ENCODE measurements around the gene SLC25A6. TPM values are rescaled to one million over a fixed set of nuclear protein-coding genes. Genes with fewer than 3 reads are reported as not detected.
A peak's percentile ranks its signal among the peaks of the same experiment; 100 is the strongest.

Gene SLC25A6
- total and polyA plus RNA-seq, 2 donors from 2014 or later: 357 to 654 TPM

- intact Hi-C loops (cut with DNase I): loop anchor here (10.0 kb wide), 1 partner anchor 49 kb away; no protein-coding TSS in a partner anchor
- no peaks in the 10 kb centered on the region for H3K9me3 ChIP-seq (ENCODE audit: control insufficient read depth in 2 of 3, insufficient read depth in 1 of 3, low read length in 3 of 3)
- peaks cover 0 to 3% (median 1%) of the 10 kb centered on the region in 3 donors for H3K4me1 ChIP-seq (ENCODE audit: control insufficient read depth in 2 of 3, insufficient read depth in 2 of 3, low read depth in 1 of 3, low read length in 3 of 3)
- no peaks in the 10 kb centered on the region for H3K27me3 ChIP-seq (ENCODE audit: control insufficient read depth, insufficient read depth, low read length)
- no peak overlapping the region for H3K27ac ChIP-seq (ENCODE audit: low read depth in 2 of 2, low read length in 2 of 2)
- DNase-seq (peak in 2 of 5 donors; percentile 9 to 13), FAIRE-seq (no peak)
- TF ChIP-seq CTCF (IDR thresholded peaks at IDR 0.05; ENCODE audit: borderline replicate concordance, extremely low read depth, insufficient read depth): no peak
- peaks cover 0 to 8% (median 2%) of the 10 kb centered on the region in 3 donors for H3K36me3 ChIP-seq (ENCODE audit: control insufficient read depth in 2 of 3, insufficient read depth in 3 of 3, low read length in 3 of 3)
- H3K9ac ChIP-seq (ENCODE audit: low read length in 3 of 3): no peak overlapping the region
- peak overlapping the region in 1 of 3 donors; percentile 26 for H3K4me3 ChIP-seq (ENCODE audit: low read length in 3 of 3)
Measured at GRCh38 chrX:1395646-1396216, 3.8 kb upstream of the SLC25A6 start.

- Histone ChIP-seq H3K27me3 (ENCODE audit: control insufficient read depth, insufficient read depth, low read length) (no peaks in the 10 kb centered on the region), H3K9ac (ENCODE audit: low read length in 3 of 3) (no peak overlapping the region), H3K36me3 (ENCODE audit: control insufficient read depth in 2 of 3, insufficient read depth in 3 of 3, low read length in 3 of 3) (peaks cover 0 to 8% (median 0%) of the 10 kb centered on the region in 3 donors), H3K4me3 (ENCODE audit: low read length in 3 of 3) (peak overlapping the region in 1 of 3 donors; percentile 26), H3K27ac (ENCODE audit: low read depth in 2 of 2, low read length in 2 of 2) (peak overlapping the region; percentile 58 to 89), H3K4me1 (ENCODE audit: control insufficient read depth in 2 of 3, insufficient read depth in 2 of 3, low read depth in 1 of 3, low read length in 3 of 3) (peaks cover 0 to 6% (median 4%) of the 10 kb centered on the region in 3 donors), H3K9me3 (ENCODE audit: control insufficient read depth in 2 of 3, insufficient read depth in 1 of 3, low read length in 3 of 3) (no peaks in the 10 kb centered on the region)
- DNase-seq (peak in 4 of 5 donors; percentile 44 to 82 (median 60)), FAIRE-seq (no peak)
- no peak for TF ChIP-seq CTCF (IDR thresholded peaks at IDR 0.05; ENCODE audit: borderline replicate concordance, extremely low read depth, insufficient read depth)
- intact Hi-C loops (cut with DNase I): loop anchor here (10.0 kb wide), 1 partner anchor 50 kb away; no protein-coding TSS in a partner anchor
Measured at GRCh38 chrX:1394731-1395501, 3.0 kb upstream of the SLC25A6 start.

- peak overlapping the region in 1 of 3 donors; percentile 56 for H3K4me3 ChIP-seq (ENCODE audit: low read length in 3 of 3)
- peak overlapping the region; percentile 58 to 89 for H3K27ac ChIP-seq (ENCODE audit: low read depth in 2 of 2, low read length in 2 of 2)
- intact Hi-C loops (cut with DNase I): loop anchor here (10.0 kb wide), 1 partner anchor 51 kb away; no protein-coding TSS in a partner anchor
- peaks cover 0 to 13% (median 6%) of the 10 kb centered on the region in 3 donors for H3K4me1 ChIP-seq (ENCODE audit: control insufficient read depth in 2 of 3, insufficient read depth in 2 of 3, low read depth in 1 of 3, low read length in 3 of 3)
- no peak overlapping the region for H3K9ac ChIP-seq (ENCODE audit: low read length in 3 of 3)
- H3K9me3 ChIP-seq (ENCODE audit: control insufficient read depth in 2 of 3, insufficient read depth in 1 of 3, low read length in 3 of 3): no peaks in the 10 kb centered on the region
- no peaks in the 10 kb centered on the region for H3K27me3 ChIP-seq (ENCODE audit: control insufficient read depth, insufficient read depth, low read length)
- no peak for FAIRE-seq
- DNase-seq: peak in 2 of 5 donors; percentile 29 to 37
- no peak for TF ChIP-seq CTCF (IDR thresholded peaks at IDR 0.05; ENCODE audit: borderline replicate concordance, extremely low read depth, insufficient read depth)
- H3K36me3 ChIP-seq (ENCODE audit: control insufficient read depth in 2 of 3, insufficient read depth in 3 of 3, low read length in 3 of 3): peaks cover 2 to 16% (median 7%) of the 10 kb centered on the region in 3 donors
Measured at GRCh38 chrX:1393871-1394615, 2.1 kb upstream of the SLC25A6 start.

Measured in kidney (tissue), 14 donors.